Left renal cortex interstitium (tissue), 4 donors: Measurements from ENCODE around the gene BDKRB1. TPM values are rescaled to one million over a fixed set of nuclear protein-coding genes. Genes with fewer than 3 reads are reported as not detected.

ENCODE experiments used
- DNase-seq, 4 donors: peaks; one replicate each; pipeline ENCODE4 v3.0.0-alpha.2; 2013; ENCODE audit warnings: low read depth in 4 of 4, low spot score in 2 of 4, missing footprints in 1 of 4
- polyA plus RNA-seq, 4 donors: library from polyadenylated mRNA; unstranded; fragments of 120-200 nt; gene quantifications; one replicate each; pipeline ENCODE4 v1.2.1, GENCODE V29; 2013; ENCODE audit not compliant: insufficient read length in 4 of 4

Gene BDKRB1
- polyA plus RNA-seq, 4 donors = 0.37 to 0.82 (median 0.52) TPM

DNA sequence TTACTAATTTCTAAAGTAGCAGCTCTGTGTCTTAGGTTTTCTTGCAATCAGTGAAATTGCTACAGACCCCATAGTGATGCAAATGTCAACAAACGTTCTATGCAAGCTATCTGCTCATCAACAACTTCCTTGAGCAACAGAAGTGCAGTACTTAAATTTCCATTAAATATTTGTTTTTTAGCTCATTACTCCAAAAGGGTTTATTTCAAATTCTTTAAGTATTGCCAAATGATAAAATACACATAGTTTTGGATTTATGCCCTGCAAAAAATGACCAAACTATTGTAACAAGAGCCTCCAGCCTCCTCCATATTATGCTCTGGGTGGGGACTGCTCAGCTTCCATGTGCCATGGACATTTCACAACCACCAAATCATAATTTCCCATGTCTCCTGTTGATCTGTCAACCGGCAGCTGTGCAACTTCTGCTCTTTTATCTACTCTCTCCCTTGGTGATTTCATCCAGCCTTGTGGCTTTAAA, 4.4 kb downstream of the BDKRB1 start:
- DNase-seq = no peak

DNA sequence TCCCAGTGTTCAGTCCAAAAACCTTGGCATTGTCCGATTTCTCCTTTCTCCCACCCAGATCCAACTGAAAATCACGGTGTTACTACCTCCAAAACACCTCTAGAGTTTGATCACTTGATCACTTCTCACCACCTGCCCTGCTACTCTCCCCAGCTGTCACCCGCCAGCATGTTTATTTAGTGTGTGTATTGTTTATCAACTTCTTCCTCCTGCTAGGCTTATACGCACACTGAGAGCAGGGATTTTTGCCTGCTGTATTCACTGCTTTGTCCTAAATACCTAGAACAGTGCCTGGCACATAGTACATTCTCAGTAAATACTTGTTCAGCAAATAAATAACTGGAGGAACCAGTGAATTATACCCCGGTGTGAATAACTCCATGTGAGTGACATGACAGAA, 5.0 kb downstream of the BDKRB1 start:
- DNase-seq = no peak

DNA sequence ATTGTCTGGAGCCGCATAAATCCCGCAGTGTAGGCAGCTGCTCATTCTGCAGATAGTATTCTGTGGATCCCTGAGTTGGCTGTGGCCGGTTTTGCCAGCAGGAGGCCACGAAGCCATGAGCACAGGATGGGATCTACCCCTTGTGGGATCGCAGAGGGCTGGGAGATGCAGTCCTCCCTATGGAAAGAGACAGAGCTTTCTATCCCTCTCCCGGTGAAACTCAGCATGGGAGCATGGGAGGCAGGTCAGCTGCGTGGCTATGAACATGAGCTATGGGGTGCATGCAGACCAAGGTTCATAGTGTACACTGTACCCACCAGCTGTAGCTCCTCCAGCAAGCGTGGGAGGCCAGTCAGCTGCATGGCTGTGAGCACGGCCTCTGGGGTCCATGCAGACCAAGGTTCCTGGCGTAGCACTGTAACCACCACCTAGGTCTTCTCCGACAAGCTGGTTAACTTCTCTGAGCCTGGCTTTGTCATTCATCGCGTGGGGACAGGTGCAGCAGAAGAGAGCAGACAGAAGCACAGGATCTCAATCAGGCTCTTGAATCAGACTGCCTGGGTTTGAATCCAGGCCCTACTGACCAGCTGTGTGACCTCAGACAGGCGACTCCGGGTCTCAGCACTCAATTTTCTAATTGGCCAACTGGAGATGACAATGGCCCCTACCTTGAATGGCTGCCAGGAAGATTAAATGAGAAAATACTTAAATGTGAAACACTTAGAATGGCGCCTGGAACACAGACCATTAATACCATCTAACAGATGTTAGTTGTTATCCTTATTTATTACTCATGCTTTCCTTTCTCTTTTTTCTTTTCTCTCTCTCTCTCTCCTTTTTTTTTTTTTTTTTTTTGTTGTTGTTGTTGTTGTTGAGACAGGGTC, 6.0 kb downstream of the BDKRB1 start:
- no peak for DNase-seq

DNA sequence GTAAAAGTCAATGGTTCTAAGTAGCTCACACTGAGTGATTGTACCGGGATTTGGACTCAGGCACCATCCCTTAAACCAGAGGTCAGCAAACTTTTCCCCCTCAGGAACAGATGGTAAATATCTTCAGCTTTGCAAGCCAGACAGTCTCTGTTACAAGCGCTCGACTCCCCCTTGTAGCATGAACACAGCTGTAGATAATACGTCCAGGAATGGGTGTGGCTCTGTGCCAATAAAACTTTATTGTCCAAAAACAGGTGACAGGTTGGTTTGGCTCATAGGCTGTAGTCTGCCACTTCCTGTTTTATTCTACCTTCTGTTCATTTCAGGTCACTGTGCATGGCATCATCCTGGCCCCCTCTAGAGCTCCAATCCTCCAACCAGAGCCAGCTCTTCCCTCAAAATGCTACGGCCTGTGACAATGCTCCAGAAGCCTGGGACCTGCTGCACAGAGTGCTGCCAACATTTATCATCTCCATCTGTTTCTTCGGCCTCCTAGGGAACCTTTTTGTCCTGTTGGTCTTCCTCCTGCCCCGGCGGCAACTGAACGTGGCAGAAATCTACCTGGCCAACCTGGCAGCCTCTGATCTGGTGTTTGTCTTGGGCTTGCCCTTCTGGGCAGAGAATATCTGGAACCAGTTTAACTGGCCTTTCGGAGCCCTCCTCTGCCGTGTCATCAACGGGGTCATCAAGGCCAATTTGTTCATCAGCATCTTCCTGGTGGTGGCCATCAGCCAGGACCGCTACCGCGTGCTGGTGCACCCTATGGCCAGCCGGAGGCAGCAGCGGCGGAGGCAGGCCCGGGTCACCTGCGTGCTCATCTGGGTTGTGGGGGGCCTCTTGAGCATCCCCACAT, 7.6 kb downstream of the BDKRB1 start:
- DNase-seq = no peak

DNA sequence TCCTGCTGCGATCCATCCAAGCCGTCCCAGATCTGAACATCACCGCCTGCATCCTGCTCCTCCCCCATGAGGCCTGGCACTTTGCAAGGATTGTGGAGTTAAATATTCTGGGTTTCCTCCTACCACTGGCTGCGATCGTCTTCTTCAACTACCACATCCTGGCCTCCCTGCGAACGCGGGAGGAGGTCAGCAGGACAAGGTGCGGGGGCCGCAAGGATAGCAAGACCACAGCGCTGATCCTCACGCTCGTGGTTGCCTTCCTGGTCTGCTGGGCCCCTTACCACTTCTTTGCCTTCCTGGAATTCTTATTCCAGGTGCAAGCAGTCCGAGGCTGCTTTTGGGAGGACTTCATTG, 8.2 kb downstream of the BDKRB1 start:
- DNase-seq = no peak

DNA sequence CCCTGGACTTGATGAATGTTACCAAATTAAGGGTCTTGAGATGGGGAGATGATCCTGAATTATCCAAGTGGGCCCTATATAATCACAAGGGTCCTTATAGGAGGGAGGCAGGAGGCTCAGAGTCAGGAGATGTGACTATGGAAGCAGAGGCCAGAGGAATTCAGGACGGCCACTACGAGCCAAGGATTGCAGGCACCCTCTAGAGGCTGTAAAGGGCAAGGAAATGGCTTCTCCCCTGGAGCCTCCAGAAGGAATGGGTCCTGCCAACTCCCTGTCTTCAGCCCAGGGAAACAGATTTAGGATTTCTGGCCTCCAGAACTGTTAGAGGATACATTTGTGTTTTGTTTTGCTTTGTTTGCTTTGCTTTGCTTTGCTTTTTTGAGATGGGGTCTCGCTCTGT, 8.8 kb downstream of the BDKRB1 start:
- DNase-seq = no peak

DNA sequence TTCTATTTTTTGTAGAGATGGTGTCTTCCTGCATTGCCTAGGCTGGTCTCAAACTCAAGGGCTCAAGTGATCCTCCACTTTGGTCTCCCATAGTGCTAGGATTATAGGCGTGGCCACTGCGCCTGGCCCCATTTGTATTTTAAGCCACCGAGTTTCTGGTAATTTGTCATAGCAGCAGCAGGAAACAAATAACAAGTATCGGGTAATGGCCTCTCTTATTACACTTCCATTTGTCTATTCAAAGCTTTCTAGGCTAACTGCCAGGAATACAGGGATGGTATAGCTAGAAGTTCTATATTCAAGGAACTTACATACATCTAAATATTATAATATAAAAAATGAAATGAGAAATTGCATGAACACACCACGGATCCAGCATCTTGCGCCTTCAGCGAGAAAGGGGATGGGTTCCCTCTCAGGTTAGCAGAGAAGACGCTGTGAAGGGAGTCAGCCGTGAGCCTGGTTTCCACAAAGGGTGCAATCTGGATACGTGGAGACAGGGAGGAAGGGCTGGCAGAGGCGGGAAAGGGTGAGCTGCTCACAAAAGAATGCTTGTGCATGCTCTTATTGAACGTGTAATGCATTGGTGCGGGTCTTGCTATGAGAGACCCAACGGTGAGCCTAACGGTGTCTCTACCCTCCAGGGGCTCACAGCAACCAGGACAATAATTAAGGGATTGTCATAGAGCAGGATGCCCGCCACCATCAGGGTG, 9.5 kb downstream of the BDKRB1 start:
- DNase-seq = no peak

DNA sequence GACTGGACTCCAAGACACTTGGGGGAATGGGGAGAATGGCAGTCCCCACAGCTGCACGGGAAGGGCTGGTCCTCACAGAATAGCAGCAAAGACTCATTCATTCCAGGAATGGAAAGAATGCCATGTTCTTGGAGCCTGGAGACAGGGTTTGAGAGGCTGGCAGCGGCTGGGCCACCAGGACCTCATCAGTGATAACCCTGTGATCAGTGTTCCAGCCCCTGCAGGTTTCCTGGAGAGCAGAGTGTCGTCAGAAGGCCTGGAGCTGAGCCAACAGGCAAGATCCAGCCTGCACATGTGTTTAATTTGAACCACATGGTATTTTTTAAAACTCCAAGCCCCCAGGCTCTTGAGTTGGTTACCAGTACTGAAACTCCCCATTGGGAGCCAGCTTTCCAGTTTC, 11.3 kb downstream of the BDKRB1 start:
- no peak for DNase-seq

DNA sequence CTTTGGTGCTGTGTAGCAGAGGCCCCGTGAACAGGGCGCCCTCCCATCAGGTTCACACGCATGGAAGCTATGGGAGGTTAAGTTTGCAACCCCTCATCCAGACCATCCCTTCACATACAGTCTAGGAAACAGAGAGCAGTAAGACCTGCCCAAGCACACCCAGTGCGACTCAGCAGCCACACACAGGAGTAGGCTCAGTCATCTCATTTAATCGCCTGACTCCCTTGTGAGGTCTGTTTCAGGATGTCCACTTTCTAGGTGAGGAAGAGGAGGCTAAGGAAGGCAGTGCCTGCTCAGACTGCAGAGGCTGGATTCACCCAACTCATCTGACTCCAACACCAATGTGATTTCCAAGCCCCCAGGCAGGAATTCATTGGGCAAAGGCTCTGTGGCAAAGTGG, 11.9 kb downstream of the BDKRB1 start:
- no peak for DNase-seq

DNA sequence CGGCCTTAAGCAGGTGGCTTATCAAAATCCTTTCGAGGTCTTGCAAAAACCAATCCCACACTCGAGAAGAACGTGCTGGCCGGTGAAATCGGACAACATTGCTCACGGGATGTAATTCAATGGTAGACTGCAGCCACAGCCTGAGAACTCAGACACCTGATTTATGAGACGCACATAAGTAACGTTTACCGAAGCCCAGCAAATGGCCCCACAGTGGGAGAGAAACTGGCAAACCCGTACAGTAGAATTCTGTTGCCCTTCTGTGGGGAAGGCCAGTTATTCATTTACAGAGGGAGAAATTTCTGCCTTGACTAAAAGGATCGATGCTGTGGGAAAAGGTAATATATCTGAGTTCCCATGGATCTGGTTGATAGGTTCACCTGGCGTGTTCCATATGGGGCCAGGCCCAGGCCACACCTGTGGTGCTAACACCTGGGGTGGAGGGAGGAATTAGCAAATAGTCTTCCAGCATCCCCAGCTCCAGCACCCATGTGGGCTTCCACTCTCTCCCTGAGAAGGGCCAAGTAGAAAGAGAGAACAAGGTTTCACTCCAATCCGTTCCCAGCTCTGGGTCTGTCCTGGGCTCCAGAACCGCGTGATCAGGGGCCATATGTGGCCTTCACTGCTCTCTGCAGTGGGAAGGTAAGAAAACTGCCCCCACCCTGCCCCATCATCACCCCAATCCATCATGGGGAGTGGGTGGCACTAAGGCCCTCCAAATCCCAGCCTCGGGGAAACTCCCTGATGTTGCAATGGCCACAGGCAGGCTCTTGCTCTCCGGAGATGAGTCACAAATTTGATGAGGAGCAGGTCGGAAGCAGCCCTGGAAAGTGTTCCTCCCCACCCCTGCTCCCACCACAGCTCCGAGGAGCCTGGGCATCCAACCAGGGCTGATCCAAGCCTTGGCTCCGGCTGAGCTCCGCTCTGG, 12.7 kb downstream of the BDKRB1 start:
- no peak for DNase-seq

DNA sequence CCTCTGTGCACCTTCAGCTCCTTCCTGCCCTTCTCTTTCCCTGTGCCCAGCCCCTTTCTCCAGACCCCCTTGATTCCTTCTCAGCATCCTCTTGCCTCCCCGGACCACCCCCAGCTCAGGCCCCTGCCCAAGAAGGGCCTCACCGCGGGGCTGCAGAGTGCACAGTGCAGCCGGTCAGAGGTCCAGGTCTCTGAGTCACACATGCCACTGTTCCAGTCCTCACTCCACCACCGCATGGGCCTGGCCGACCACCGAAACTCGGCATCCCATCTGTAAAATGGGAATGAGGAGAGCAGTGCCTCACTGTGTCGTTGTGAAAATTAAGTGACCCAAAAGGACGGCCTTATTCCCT, 13.3 kb downstream of the BDKRB1 start:
- no peak for DNase-seq

DNA sequence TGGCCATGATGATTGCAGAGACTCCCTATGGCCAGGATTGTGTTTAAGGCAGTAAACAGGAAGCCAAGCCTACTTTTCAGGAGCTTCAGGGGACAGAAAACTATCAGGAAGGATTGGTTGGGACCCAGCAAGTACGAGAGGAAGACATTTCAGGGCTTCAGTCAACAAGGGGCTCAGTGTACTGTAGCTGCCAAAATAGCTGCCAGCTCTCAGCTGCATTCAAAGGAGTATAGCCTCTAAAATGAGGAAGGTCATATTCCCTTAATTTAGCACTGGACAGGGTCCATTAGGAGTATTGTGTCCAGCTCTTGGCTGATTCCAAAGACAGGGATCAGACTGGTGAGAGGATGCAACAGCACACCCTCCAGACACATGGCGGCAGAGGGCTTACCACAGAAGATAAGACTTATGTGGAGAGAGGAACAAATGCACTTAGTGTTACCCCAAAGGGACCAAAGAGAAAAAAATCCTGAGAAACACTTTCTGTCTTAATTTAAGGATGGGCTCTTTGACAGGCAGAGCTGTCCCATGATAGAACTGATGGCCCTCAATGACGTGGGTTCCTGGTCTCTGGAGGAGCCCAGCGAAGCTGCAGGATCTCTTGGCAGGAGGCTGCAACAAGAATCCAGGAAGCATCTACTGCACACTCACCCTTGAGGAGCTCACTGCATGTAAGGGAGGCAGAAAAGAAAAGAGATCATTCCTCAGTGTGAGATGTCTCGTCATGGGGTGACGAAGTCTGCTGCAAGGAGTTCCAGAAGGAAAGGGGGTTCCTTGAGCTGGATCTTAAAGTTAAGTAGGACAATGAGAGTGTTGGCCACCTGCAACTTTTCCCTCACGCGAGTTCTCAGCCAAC, 14.8 kb downstream of the BDKRB1 start:
- DNase-seq = no peak

DNA sequence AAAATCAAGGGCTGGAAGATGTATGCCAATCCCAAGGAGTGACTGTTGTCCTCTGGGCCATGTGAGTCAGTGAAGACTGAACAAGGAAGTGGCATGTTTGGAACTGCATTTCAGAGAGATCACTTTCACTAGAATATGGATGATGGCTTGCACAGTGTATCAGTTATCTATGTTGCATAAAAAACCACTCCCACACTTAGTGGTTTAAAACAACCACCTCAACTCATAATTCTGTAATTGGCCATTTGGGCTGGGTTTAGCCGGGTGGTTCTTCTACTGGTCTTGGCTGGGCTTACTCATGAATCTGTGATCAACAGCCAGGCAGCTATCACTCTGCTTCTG, 15.4 kb downstream of the BDKRB1 start:
- DNase-seq = no peak

DNA sequence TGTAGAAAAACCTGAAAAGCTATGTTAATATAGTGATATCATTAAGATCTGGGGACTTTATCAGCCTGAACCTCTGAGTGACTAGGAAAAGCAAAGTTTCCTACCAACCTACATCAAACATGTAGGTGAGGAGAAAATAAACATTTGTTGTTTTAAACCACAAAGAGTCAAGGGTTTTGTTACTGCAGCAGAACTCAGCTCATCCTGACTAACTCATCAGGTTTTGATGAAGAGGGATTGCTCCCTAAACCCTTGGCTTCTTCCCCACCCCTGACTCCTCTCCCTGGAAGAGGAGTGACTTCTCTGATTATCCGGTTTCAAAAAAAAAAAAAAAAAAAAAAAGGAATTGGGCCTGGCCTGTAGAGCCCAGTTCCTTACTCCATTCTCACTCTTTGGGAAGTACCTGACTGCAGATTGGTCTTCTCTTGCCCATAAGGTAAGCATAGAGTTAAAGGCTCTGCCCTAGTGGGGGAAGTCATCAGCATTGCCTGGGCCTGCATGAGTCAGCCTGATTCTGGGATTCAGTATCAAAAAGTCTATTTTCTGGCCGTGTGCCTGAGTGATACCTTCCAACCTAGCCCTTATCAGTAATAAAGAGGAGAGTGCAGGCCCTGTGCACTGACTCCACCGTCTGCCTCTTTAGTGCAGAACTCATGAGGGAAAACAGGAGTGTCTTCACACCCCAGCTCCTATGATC, 16.9 kb downstream of the BDKRB1 start:
- no peak for DNase-seq

DNA sequence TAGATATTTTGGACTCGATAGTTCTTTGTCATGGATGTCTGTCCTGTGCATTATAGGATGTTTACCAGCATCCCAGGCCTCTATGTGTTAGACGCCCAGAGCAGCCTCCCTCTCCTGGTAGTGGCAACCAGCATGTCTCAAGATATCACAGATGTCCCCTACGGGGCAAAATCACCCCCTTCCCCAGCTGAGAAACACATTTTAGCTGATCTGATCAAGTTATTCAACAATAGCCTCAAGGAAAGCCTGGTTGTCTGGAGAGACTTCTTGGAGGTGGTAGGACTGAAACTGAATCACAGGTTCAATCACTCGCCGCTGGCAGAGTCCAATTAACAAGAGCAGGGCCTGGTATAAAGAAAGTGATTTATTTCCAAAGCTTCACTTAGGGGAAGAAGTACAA, 17.6 kb downstream of the BDKRB1 start:
- DNase-seq = no peak

DNA sequence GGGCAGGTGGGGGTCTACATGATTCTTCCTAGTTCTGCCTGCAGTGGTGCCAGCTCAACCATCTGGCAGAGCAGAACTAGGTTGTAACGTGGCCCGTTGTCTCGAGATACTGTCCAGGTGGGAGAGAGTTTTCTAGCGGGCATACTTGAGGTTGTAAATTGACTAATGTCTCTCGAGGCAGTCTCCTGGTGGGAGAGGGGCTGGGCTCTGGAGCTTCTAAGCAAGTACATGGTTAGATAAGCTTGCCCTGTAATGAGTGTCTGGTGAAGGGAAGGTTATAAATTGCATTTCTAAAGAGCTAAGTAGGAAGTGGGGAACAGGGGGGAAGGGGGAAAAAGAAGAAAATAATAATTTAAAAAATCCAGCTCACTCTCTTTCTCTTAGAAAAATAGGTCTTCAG, 18.1 kb downstream of the BDKRB1 start:
- no peak for DNase-seq

DNA sequence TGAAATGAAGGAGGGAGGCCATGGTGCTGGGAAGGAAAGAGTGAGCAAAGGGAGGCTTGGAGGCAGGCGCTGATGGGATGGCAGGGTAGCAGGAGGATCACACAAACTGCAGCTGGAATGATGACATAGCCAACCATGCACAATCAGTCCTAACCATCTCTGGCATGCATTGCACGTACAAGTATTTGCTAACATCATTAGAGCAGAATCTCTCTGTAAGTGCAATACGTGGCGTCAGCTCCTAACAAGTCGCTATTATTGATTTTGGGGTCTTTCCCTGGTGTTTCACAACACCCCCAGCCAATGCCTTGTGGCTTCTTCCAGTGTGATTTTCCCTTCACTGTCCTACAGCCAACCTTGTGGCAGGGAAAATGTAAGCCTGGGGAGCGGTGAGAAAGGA, 18.5 kb downstream of the BDKRB1 start:
- no peak for DNase-seq

DNA sequence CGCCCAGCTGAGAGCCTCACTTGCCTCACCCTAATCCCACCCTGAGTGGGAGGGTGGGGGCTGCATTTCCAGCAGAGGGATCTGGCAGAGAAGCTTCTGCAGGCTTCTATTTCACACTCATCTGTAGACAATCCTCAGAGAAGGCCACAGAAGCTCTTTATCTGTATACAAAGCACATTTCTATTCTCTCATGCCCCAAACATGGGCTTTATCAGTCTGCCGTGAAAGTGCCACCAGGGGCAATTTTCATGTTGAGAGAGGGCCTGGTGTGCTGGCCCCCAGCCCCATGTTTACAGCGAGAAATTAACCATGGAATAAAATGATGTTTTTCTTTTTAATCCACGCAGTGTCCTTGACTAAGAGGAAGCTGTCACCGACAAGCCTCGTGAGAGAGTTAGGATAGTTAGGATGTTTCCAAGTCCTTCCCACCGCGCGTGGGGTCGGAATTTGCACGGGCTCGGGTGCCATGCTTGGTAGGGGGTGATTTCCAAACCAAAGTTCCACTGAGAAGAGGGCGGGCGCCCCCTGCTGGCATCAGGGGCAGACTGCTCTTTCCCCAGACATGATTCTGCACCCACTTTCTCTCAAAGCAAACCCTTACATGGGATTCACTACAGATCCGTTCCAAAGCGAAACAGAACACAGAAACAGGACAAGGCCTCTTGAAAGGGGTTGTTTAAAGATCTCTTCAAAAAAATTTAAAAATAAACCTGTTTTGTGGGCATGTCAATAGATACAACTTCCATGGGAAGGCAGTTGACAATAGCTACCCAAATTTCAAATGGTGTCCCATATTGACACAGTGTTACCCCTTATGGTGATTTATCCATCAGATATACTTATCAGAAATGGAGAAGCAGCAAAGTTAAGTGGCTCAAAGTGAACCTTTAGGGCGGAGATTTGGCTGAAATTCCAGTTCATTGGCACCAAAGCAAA, 19.4 kb downstream of the BDKRB1 start:
- peak in 1 of 4 donors; percentile 47 for DNase-seq
